Effector memory CD4-positive, alpha-beta T cell (primary cell): Measurements from ENCODE around the gene MEI4.
"Not testable (repeated sequence)": the region's sequence is repeated elsewhere in the genome, so short reads cannot be mapped to it uniquely, and the experiment has no call there.

Experiments
- DNase-seq, 3 donors: peaks; one replicate each; pipeline ENCODE4 v3.0.0-alpha.2; 2020
- H3K27ac ChIP-seq: 2 replicates; pipeline ENCODE4 v1.7.0; 2013; ENCODE audit warnings: mild to moderate bottlenecking, low read length, moderate library complexity; ENCODE audit not compliant: insufficient read depth, poor library complexity, severe bottlenecking
- H3K27me3 ChIP-seq: replicated peaks from 2 replicates; pipeline ENCODE4 v1.7.0; 2013; ENCODE audit warnings: mild to moderate bottlenecking, low read length; ENCODE audit not compliant: insufficient read depth, control insufficient read depth, poor library complexity, severe bottlenecking
- H3K36me3 ChIP-seq: 2 replicates; pipeline ENCODE4 v1.7.0; 2013; ENCODE audit warnings: mild to moderate bottlenecking, low read length, moderate library complexity; ENCODE audit not compliant: control insufficient read depth, insufficient read depth
- H3K4me1 ChIP-seq: 2 replicates; pipeline ENCODE4 v1.7.0; 2013; ENCODE audit warnings: low read length, mild to moderate bottlenecking; ENCODE audit not compliant: control insufficient read depth, insufficient read depth, poor library complexity, severe bottlenecking
- H3K4me3 ChIP-seq: 2 replicates; pipeline ENCODE4 v1.7.0; 2013; ENCODE audit warnings: low read length, low read depth, mild to moderate bottlenecking; ENCODE audit not compliant: insufficient read depth, poor library complexity, severe bottlenecking
- H3K9me3 ChIP-seq: 2 replicates; pipeline ENCODE4 v1.7.0; 2013; ENCODE audit warnings: mild to moderate bottlenecking, low read length, moderate library complexity; ENCODE audit not compliant: control insufficient read depth

The MEI4 gene

DNA sequence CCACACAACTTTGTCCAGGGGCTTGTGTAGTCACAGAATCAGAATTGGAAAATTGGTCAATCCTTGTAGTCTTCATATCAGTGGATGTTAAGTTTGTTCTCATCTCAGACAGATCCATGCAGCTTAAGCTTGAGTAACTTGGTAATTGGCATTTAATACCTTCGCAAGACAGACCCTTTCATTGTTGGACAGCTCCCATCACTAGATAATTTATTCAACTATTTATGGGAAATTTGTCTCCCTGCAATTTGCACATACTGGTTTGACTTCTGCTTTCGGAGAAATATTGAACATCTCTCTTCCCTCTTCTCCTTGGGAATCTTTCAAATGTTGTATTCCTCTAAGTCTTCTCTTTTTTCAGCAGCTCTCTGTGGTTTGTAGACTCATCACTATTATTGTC lies 17.1 kb downstream of the MEI4 start:
- no peak overlapping the region for H3K27ac ChIP-seq
- no peaks in the 10 kb centered on the region for H3K27me3 ChIP-seq
- H3K4me1 ChIP-seq = no peaks in the 10 kb centered on the region
- H3K36me3 ChIP-seq = no peaks in the 10 kb centered on the region
- no peaks in the 10 kb centered on the region for H3K9me3 ChIP-seq
- DNase-seq = no peak
- H3K4me3 ChIP-seq = no peak overlapping the region

DNA sequence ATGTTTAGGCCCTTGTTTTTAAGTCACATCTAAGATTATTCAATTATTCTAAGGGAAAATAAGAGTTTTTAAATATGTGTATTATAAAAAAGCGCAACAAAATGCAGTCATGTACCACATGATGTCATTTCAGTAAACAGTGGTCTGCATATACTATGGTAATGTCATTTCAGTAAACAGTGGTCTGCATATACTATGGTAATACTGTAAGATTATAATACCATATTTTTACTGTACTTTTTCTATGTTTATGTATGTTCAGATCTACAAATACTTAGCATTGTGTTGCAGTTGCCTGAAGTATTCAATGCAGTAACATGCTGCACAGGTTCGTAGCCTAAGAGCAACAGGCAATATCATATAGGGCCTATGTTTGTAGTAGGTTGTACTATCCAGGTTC lies 21.4 kb downstream of the MEI4 start:
- no peak for DNase-seq
- no peaks in the 10 kb centered on the region for H3K4me1 ChIP-seq
- no peaks in the 10 kb centered on the region for H3K9me3 ChIP-seq
- H3K4me3 ChIP-seq = no peak overlapping the region
- no peak overlapping the region for H3K27ac ChIP-seq
- H3K27me3 ChIP-seq = no peaks in the 10 kb centered on the region
- no peaks in the 10 kb centered on the region for H3K36me3 ChIP-seq

DNA sequence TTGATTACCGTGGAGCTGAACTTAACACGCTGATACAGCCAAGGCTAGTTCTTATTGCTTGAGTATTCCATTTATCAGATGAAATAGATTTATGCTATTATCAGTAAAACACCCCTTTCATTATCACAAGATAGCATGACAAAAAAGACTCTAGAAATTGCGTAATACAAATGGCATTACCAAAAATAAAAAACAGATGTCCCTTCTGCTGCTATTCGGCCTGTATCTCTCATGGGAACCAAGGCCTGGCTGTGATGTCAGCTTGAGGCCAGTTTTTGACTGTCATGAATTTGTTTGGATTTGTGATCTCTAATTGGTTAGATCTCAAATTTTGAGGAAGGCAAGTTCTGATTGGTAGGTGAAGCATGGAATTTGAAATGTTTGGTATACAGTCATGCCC lies 25.2 kb downstream of the MEI4 start:
- no peaks in the 10 kb centered on the region for H3K27me3 ChIP-seq
- no peak overlapping the region for H3K27ac ChIP-seq
- no peaks in the 10 kb centered on the region for H3K9me3 ChIP-seq
- H3K4me1 ChIP-seq = no peaks in the 10 kb centered on the region
- no peak for DNase-seq
- no peaks in the 10 kb centered on the region for H3K36me3 ChIP-seq
- H3K4me3 ChIP-seq = no peak overlapping the region

DNA sequence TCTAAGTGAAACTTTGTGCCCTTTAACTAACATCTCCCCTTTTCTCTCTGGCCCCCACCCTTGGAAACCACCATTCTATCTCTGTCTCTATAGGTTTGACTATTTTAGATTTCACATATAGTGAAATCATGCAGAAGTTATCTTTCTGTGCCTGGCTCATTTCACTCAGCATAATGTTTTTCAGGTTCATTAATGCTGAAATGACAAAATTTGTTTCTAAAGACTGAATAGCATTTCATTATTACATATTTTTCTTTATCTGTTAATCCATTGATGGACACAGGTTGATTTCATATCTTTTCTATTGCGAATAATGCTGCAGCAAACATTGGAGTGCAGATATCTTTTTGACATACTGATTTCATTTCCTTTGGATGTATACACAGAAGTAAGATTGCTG lies 30.7 kb downstream of the MEI4 start:
- Histone ChIP-seq H3K36me3 (no peaks in the 10 kb centered on the region), H3K27ac (no peak overlapping the region), H3K4me1 (no peaks in the 10 kb centered on the region), H3K27me3 (no peaks in the 10 kb centered on the region), H3K4me3 (no peak overlapping the region), H3K9me3 (no peaks in the 10 kb centered on the region)
- DNase-seq = no peak

DNA sequence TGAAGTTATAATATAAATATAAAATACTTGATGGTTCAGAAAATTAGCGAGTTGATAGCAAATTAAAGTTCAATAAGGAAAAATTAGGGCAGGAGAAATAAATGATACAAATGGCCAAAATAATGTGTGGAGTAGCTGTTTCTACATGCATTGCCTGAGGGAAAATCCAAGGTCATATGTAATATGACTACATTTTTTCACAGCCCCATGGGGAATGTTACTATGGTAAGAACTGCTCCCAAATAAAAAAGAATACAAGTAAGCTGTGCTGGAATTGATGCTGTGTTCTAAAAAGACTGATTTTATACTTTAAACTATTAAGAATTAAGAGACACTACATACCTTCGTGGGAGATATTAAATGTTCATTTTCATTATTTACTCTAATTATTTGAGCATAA lies 34.1 kb downstream of the MEI4 start:
- DNase-seq = no peak
- no peak overlapping the region for H3K4me3 ChIP-seq

DNA sequence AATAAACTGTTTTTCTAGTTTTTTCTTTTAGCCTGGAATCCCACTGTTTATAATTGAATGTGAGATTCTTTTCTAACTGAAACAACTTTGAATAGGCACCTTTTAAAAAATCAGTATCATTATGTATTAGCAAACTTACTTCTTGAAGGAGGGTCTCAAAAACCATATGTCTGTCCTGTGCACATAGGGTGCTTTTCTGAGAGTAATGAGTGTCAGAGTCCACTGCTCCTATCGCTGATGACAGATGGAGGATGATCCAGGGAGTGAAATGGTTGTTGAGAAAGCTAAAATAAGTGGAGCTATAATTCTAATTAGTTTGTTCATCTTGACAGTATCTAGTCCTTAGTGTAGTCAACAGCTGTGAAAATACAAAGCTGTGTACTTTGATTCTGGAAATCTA lies 35.8 kb downstream of the MEI4 start:
- Histone ChIP-seq H3K36me3 (no peaks in the 10 kb centered on the region), H3K27me3 (no peaks in the 10 kb centered on the region), H3K27ac (no peak overlapping the region), H3K4me3 (no peak overlapping the region), H3K4me1 (no peaks in the 10 kb centered on the region), H3K9me3 (no peaks in the 10 kb centered on the region)
- no peak for DNase-seq

More for the DNA sequence above, 34.1 kb downstream of the MEI4 start:
- H3K4me1 ChIP-seq = no peaks in the 10 kb centered on the region
- no peak overlapping the region for H3K27ac ChIP-seq
- no peaks in the 10 kb centered on the region for H3K9me3 ChIP-seq
- H3K36me3 ChIP-seq = no peaks in the 10 kb centered on the region
- H3K27me3 ChIP-seq = no peaks in the 10 kb centered on the region

DNA sequence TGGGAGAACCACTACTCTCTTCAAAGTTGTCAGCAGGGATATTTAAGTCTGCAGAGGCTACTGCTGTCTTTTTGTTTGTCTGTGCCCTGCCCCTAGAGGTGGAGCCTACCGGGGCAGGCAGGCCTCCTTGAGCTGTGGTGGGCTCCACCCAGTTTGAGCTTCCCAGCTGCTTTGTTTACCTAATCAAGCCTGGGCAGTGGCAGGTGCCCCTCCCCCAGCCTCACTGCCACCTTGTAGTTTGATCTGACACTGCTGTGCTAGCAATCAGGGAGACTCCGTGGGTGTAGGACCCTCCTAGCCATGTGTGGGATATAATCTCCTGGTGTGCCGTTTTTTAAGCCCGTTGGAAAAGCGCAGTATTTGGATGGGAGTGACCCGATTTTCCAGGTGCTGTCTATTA lies 47.3 kb downstream of the MEI4 start:
- H3K4me3 ChIP-seq, H3K4me1 ChIP-seq, H3K27me3 ChIP-seq, DNase-seq, H3K36me3 ChIP-seq, H3K27ac ChIP-seq, H3K9me3 ChIP-seq: not testable (repeated sequence)

DNA sequence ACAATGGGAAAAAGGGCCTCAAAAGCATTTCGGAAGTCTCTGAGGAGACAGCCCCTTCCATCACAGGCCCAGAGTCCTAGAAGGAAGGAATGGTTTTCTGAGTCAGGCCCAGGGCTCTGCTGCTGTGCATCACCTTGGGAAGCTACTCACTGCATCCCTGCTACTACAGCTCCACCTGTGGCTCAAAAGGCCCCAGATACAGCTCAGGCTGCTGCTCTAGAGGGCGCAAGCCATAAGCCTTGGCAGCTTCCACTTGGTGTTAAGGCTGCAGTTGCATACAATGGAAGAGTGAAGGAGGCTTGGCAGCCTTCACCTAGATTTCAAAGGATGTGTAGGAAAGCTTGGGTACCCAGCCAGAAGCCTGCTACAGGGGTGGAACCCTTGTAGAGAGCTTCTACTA lies 54.8 kb downstream of the MEI4 start:
- no peaks in the 10 kb centered on the region for H3K9me3 ChIP-seq
- no peak overlapping the region for H3K4me3 ChIP-seq
- H3K27me3 ChIP-seq = no peaks in the 10 kb centered on the region
- H3K27ac ChIP-seq = no peak overlapping the region
- no peaks in the 10 kb centered on the region for H3K4me1 ChIP-seq
- DNase-seq = no peak
- H3K36me3 ChIP-seq = no peaks in the 10 kb centered on the region

DNA sequence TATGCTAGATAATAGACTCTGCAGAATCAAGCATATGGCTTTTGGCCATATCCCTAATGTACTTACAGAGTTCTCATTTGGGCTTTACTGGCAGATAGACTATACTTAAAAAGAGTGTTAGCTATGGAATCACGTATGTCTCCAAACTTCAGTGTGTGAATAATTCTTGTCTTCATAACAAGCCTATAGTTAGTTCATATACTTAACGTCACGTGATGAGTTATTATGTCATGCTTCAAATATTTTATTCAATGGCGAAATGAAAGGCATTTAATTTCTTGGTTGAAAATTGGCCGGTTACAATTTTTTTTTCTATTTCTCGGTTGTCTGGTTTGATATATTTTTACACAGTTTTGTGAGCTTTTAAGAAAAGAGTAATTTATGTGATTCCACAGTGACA lies 62.7 kb downstream of the MEI4 start:
- Histone ChIP-seq H3K4me3 (no peak overlapping the region), H3K27ac (no peak overlapping the region), H3K36me3 (no peaks in the 10 kb centered on the region), H3K27me3 (no peaks in the 10 kb centered on the region), H3K9me3 (no peaks in the 10 kb centered on the region), H3K4me1 (no peaks in the 10 kb centered on the region)
- DNase-seq = no peak

DNA sequence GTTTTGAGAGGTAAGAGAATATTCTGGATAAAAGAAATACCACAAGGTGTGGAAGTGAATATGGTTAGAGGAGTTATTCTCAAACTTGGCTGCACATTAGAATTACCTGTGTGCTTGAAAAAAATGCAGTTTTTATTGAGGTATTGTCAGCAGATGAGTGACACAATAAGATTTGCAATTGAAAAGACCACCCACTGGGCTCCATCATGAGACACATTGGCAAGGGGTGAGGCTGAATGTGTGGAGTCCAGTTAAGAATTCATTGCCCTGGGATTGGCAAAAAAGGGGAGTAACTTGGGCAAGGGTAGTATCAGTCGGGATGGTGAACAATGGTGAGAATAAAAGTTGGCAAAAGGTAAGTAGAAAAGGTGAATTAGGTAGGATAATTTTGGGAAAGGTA lies 63.5 kb downstream of the MEI4 start:
- Histone ChIP-seq H3K27ac (no peak overlapping the region), H3K4me1 (no peaks in the 10 kb centered on the region), H3K27me3 (no peaks in the 10 kb centered on the region), H3K4me3 (no peak overlapping the region), H3K9me3 (no peaks in the 10 kb centered on the region), H3K36me3 (no peaks in the 10 kb centered on the region)
- DNase-seq = no peak

DNA sequence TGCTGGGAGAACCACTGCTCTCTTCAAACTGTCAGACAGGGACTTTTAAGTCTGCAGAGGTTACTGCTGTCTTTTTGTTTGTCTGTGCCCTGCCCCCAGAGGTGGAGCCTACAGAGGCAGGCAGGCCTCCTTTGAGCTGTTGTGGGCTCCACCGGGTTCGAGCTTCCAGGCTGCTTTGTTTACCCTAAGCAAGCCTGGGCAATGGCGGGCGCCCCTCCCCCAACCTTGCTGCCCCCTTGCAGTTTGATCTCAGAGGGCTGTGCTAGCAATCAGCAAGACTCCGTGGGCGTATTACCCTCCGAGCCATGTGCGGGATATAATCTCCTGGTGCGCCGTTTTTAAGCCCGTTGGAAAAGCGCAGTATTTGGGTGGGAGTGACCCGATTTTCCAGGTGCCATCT lies 83.2 kb downstream of the MEI4 start:
- H3K4me1 ChIP-seq, H3K36me3 ChIP-seq, DNase-seq, H3K9me3 ChIP-seq, H3K27me3 ChIP-seq, H3K4me3 ChIP-seq, H3K27ac ChIP-seq: not testable (repeated sequence)
